Spleen (tissue), 7 donors: ENCODE measurements around the gene EGFR.

Experiments used
- POLR2A ChIP-seq, 3 donors: fragments of 450-650 bp; IDR thresholded peaks; one replicate each; pipeline ENCODE4 v1.5.1; 2017; ENCODE audit warnings: antibody characterized with exemption in 3 of 3, mild to moderate bottlenecking in 1 of 3
- TF ChIP-seq, protein P1 (sequence below), 11 experiments: fragments of 200-600 bp in 7 of 11; fragments of 450-650 bp in 4 of 11; sonication (generic) in 4 of 11; IDR thresholded peaks in 8 of 11; conservative IDR thresholded peaks in 3 of 11; 1 replicate in 7 of 11; 2 replicates in 4 of 11; pipeline versions ENCODE4 v1.4.0 to v1.8.0; 2016 to 2021; ENCODE audit warnings: antibody characterized with exemption in 11 of 11, inconsistent platforms in 4 of 11, mild to moderate bottlenecking in 1 of 11
- donor health status: DM: no; HTN: no; CAD: no; lungs with moderate emphysema.
- donor health status: DM: no; HTN: no; CAD: no.
- donor health status: DM: no; HTN: no; CAD: no.

- TF ChIP-seq, protein P1, sequence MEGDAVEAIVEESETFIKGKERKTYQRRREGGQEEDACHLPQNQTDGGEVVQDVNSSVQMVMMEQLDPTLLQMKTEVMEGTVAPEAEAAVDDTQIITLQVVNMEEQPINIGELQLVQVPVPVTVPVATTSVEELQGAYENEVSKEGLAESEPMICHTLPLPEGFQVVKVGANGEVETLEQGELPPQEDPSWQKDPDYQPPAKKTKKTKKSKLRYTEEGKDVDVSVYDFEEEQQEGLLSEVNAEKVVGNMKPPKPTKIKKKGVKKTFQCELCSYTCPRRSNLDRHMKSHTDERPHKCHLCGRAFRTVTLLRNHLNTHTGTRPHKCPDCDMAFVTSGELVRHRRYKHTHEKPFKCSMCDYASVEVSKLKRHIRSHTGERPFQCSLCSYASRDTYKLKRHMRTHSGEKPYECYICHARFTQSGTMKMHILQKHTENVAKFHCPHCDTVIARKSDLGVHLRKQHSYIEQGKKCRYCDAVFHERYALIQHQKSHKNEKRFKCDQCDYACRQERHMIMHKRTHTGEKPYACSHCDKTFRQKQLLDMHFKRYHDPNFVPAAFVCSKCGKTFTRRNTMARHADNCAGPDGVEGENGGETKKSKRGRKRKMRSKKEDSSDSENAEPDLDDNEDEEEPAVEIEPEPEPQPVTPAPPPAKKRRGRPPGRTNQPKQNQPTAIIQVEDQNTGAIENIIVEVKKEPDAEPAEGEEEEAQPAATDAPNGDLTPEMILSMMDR (IDR thresholded peaks at IDR 0.05 in 8 of 11, conservative IDR thresholded peaks at IDR 0.05 in 3 of 11), result no peak
- TF ChIP-seq POLR2A (IDR thresholded peaks at IDR 0.05), result no peak
Observed at GRCh38 chr7:55006499-55006898, 12.3 kb upstream of the EGFR start.
